Lower lobe of right lung (tissue), 2 donors: ENCODE data around the gene PTPRM. TPM values are rescaled to one million over a fixed set of nuclear protein-coding genes. Genes with fewer than 3 reads are reported as not detected.

Experiments used
- ATAC-seq, 2 donors: fragments of 200-7000 bp; cut with Tn5 transposase; one replicate each; pipeline ENCODE4 v1.9.1; 2020 to 2022; ENCODE audit warnings: mild to moderate bottlenecking in 2 of 2, moderate library complexity in 2 of 2
- DNase-seq: peaks from one replicate; pipeline ENCODE4 v3.0.0-alpha.2; 2020
- H3K27ac ChIP-seq: fragments of 200-600 bp; one replicate; pipeline ENCODE4 v1.8.0; 2022
- H3K27me3 ChIP-seq: fragments of 200-600 bp; one replicate; pipeline ENCODE4 v1.8.0; 2022; ENCODE audit warnings: low read depth
- H3K36me3 ChIP-seq: fragments of 200-600 bp; one replicate; pipeline ENCODE4 v1.8.0; 2022; ENCODE audit warnings: mild to moderate bottlenecking
- H3K4me1 ChIP-seq: fragments of 200-600 bp; one replicate; pipeline ENCODE4 v1.8.0; 2022
- H3K4me3 ChIP-seq: fragments of 200-600 bp; one replicate; pipeline ENCODE4 v1.8.0; 2022; ENCODE audit warnings: mild to moderate bottlenecking
- H3K9me3 ChIP-seq: fragments of 200-600 bp; one replicate; pipeline ENCODE4 v1.8.0; 2022
- CTCF ChIP-seq: fragments of 200-600 bp; IDR thresholded peaks from one replicate; pipeline ENCODE4 v1.8.0; 2022; ENCODE audit warnings: antibody characterized with exemption, mild to moderate bottlenecking
- intact Hi-C: fragments of 100-400 bp; cut with DNase I; formaldehyde crosslinking; loops from one replicate; pipeline ENCODE4 v1.11.0; 2022
- total RNA-seq: library from RNA; stranded (reverse); fragmentation: NEBNext Ultra II Directional; extraction: Animal tissue kit (Norgen Biotek cat#: 25700); gene quantifications from one replicate; pipeline ENCODE4 v1.2.1, GENCODE V29; 2021
- donor health status: DM: no; HTN: yes; CAD: no; lungs with severe emphysema.

PTPRM gene
- total RNA-seq, 1 donor from 2014 or later: 85.2 TPM

- H3K27me3 ChIP-seq: no peaks in the 10 kb centered on the region
- no peaks in the 10 kb centered on the region for H3K4me1 ChIP-seq
- H3K9me3 ChIP-seq: no peaks in the 10 kb centered on the region
- H3K27ac ChIP-seq: no peak overlapping the region
- DNase-seq (no peak), ATAC-seq (no peak)
- no peak overlapping the region for H3K4me3 ChIP-seq
- no peaks in the 10 kb centered on the region for H3K36me3 ChIP-seq
- intact Hi-C loops: no loop called here
- TF ChIP-seq CTCF: no peak
Observed at GRCh38 chr18:7684357-7684756, 117.2 kb downstream of the PTPRM start.

GRCh38 chr18:7684966-7685365, 117.8 kb downstream of the PTPRM start:
- intact Hi-C loops: no loop called here
- DNase-seq: no peak
- ATAC-seq: no peak
- H3K27ac ChIP-seq: no peak overlapping the region
- H3K27me3 ChIP-seq: no peaks in the 10 kb centered on the region
- no peaks in the 10 kb centered on the region for H3K36me3 ChIP-seq
- no peak for TF ChIP-seq CTCF
- no peak overlapping the region for H3K4me3 ChIP-seq
- H3K9me3 ChIP-seq: no peaks in the 10 kb centered on the region
- H3K4me1 ChIP-seq: no peaks in the 10 kb centered on the region

GRCh38 chr18:7686278-7686677, 119.2 kb downstream of the PTPRM start:
- Histone ChIP-seq H3K27me3 (no peaks in the 10 kb centered on the region), H3K36me3 (no peaks in the 10 kb centered on the region), H3K9me3 (no peaks in the 10 kb centered on the region), H3K4me3 (no peak overlapping the region), H3K4me1 (no peaks in the 10 kb centered on the region), H3K27ac (no peak overlapping the region)
- no peak for TF ChIP-seq CTCF
- no peak for ATAC-seq
- intact Hi-C loops: no loop called here
- DNase-seq: no peak

DNA sequence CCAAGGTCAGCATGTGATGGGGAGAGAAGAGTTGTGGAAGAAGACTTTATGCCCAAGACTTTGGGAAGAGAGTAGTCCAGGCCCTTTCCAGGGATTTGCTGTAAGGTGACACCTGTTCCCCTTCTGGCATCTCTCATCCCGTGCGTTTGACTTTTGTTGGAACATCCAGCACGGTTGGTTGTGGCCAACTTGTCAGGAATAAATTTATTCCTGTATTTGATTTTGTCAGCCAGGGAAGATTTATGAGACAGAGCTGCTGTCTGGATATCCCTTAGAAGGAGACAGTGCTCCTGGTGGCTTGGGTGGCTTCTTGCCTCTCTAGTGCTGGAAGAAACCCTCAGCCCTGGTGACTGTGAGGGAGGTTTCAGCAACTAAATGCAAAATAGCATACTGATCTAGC, 121.5 kb downstream of the PTPRM start:
- Histone ChIP-seq H3K27me3 (no peaks in the 10 kb centered on the region), H3K36me3 (no peaks in the 10 kb centered on the region), H3K4me3 (no peak overlapping the region), H3K27ac (no peak overlapping the region), H3K4me1 (no peaks in the 10 kb centered on the region), H3K9me3 (no peaks in the 10 kb centered on the region)
- ATAC-seq: no peak
- intact Hi-C loops: no loop called here
- no peak for TF ChIP-seq CTCF
- no peak for DNase-seq

GRCh38 chr18:7691206-7691605, 124.1 kb downstream of the PTPRM start:
- no peaks in the 10 kb centered on the region for H3K36me3 ChIP-seq
- no peak for ATAC-seq
- no peaks in the 10 kb centered on the region for H3K9me3 ChIP-seq
- no peak overlapping the region for H3K27ac ChIP-seq
- intact Hi-C loops: no loop called here
- no peaks in the 10 kb centered on the region for H3K27me3 ChIP-seq
- TF ChIP-seq CTCF: no peak
- H3K4me1 ChIP-seq: no peaks in the 10 kb centered on the region
- no peak overlapping the region for H3K4me3 ChIP-seq
- no peak for DNase-seq

- no peak for TF ChIP-seq CTCF
- no peaks in the 10 kb centered on the region for H3K4me1 ChIP-seq
- DNase-seq: no peak
- no peaks in the 10 kb centered on the region for H3K9me3 ChIP-seq
- ATAC-seq: no peak
- no peak overlapping the region for H3K4me3 ChIP-seq
- H3K36me3 ChIP-seq: no peaks in the 10 kb centered on the region
- no peak overlapping the region for H3K27ac ChIP-seq
- intact Hi-C loops: no loop called here
- H3K27me3 ChIP-seq: no peaks in the 10 kb centered on the region
Observed at GRCh38 chr18:7696780-7697179, 129.7 kb downstream of the PTPRM start.
